Stimulated activated memory B cell treated with anti-CD40 and anti-IgM and Interleukin-4, amounts not matched to agents 10 μg/mL and 1 μg/mL and 100 μg/mL, for 72 hours (primary cell): ENCODE data around the gene UFD1.

ENCODE experiments used
- ATAC-seq: fragments of 150-1000 bp; cut with Tn5 transposase; 2 replicates; pipeline ENCODE4 v1.10.0; 2021
- H3K27ac Mint-ChIP-seq: one replicate; pipeline ENCODE4 v1.8.0; 2022; ENCODE audit warnings: mild to moderate bottlenecking, mixed read lengths
- H3K27me3 Mint-ChIP-seq: one replicate; pipeline ENCODE4 v1.8.0; 2022; ENCODE audit warnings: mixed read lengths
- H3K36me3 Mint-ChIP-seq: one replicate; pipeline ENCODE4 v1.8.0; 2022; ENCODE audit warnings: mixed read lengths
- H3K4me1 Mint-ChIP-seq: one replicate; pipeline ENCODE4 v1.8.0; 2022; ENCODE audit warnings: mixed read lengths
- H3K4me3 Mint-ChIP-seq: one replicate; pipeline ENCODE4 v1.8.0; 2022; ENCODE audit warnings: mild to moderate bottlenecking, moderate library complexity, mixed read lengths
- H3K9me3 Mint-ChIP-seq: one replicate; pipeline ENCODE4 v1.8.0; 2022; ENCODE audit warnings: mixed read lengths

The UFD1 gene

GRCh38 chr22:19492504-19493174 lies 13.6 kb upstream of the UFD1 start:
- H3K27ac Mint-ChIP-seq: no peak overlapping the region
- H3K9me3 Mint-ChIP-seq: no peaks in the 10 kb centered on the region
- H3K36me3 Mint-ChIP-seq: no peaks in the 10 kb centered on the region
- H3K4me3 Mint-ChIP-seq: no peak overlapping the region
- no peaks in the 10 kb centered on the region for H3K4me1 Mint-ChIP-seq
- no peak for ATAC-seq
- H3K27me3 Mint-ChIP-seq: no peaks in the 10 kb centered on the region

DNA sequence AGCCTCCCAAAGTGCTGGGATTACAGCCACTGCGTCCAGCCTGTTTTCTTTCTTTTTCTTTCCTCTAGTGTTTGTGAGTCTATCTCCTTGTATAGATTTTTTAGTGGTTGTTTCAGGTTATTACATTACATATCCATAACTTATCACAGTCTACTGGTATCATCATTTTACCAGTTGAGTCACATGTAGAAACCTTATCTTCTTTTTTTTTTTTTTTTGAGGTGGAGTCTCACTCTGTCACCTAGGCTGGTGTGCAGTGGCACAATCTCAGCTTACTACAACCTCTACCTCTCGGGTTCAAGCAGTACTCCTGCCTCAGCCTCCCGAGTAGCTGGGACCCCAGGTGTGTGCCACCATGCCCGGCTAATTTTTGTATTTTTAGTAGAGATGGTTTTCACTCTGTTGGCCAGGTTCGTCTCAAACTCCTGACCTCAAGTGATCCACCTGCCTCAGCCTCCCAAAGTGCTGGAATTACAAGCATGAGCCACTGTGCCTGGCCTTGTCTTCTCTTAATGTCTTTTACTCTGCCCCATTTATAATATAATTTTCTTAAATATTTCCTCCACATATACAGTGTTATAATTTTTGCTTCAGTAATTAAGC lies 11.7 kb upstream of the UFD1 start:
- H3K9me3 Mint-ChIP-seq: no peaks in the 10 kb centered on the region
- no peaks in the 10 kb centered on the region for H3K27me3 Mint-ChIP-seq
- ATAC-seq: no peak
- no peak overlapping the region for H3K27ac Mint-ChIP-seq
- no peaks in the 10 kb centered on the region for H3K4me1 Mint-ChIP-seq
- no peak overlapping the region for H3K4me3 Mint-ChIP-seq
- no peaks in the 10 kb centered on the region for H3K36me3 Mint-ChIP-seq

DNA sequence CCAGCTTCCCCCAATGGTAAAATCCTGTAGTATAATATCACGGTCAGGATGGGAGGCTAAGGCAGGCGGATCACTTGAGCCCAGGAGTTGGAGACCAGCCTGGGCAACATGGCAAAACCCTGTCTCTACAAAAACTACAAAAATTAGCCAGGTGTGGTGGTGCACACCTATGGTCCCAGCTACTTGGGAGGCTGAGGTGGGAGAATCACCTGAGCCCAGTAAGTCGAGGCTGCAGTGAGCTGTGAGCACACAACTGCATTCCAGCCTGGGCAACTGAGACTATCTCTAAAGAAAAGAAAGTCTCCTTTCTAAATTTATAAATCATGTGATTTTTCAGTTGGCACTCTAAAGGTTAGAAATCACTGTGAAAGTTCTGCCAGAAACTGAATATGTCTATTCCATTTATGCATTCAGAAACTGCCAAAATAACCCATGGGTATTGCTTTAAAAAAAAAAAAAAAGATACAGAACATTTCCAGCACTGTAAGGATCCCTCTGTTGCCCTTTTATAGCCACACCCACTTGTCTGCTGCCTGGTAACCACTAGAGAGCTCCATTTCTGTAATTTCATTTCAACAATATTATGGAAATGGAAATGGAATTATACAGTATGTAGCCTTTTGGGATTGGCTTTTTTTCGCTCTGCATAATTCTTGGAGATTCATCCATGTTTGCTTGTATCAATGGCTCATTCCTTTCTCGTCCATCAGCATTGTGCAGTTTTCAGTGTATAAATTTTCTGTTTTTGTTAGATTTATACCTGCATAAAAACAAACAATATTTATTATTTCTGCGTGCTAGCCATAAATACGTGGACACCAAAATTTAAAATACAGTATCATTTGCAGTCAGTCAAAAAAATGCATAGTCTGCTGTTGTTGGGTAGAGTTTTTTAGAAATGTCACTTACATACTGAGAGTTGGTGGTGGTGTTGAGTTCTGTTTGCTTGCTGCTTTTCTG lies 10.2 kb upstream of the UFD1 start:
- no peak overlapping the region for H3K27ac Mint-ChIP-seq
- no peaks in the 10 kb centered on the region for H3K36me3 Mint-ChIP-seq
- ATAC-seq: no peak
- H3K9me3 Mint-ChIP-seq: no peaks in the 10 kb centered on the region
- no peaks in the 10 kb centered on the region for H3K4me1 Mint-ChIP-seq
- H3K4me3 Mint-ChIP-seq: no peak overlapping the region
- H3K27me3 Mint-ChIP-seq: no peaks in the 10 kb centered on the region

DNA sequence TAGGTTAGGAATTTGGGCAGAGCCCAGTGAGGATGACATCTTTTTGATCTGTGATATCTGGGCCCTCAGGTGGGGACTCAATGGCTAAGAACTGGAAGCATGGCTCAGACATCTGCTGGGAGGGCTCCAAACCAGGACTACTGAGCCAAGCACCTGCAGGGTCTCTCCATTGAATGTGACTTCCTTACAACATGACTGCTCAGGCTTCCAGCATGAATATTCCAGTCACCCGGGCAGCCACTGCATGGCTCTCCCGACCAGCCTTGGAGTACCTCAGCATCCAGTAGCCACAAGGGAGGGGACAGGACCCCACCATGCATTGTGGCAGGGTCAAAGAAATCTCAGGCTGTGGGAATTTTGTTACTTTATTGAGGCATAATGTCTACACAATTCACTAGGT lies 9.3 kb upstream of the UFD1 start:
- H3K9me3 Mint-ChIP-seq: no peaks in the 10 kb centered on the region
- peaks cover 5% of the 10 kb centered on the region for H3K36me3 Mint-ChIP-seq
- H3K27ac Mint-ChIP-seq: no peak overlapping the region
- no peaks in the 10 kb centered on the region for H3K27me3 Mint-ChIP-seq
- H3K4me3 Mint-ChIP-seq: no peak overlapping the region
- no peaks in the 10 kb centered on the region for H3K4me1 Mint-ChIP-seq
- no peak for ATAC-seq

- H3K27ac Mint-ChIP-seq: no peak overlapping the region
- no peaks in the 10 kb centered on the region for H3K27me3 Mint-ChIP-seq
- no peak for ATAC-seq
- no peak overlapping the region for H3K4me3 Mint-ChIP-seq
- H3K4me1 Mint-ChIP-seq: peaks cover 13% of the 10 kb centered on the region
- H3K9me3 Mint-ChIP-seq: no peaks in the 10 kb centered on the region
- H3K36me3 Mint-ChIP-seq: peaks cover 5% of the 10 kb centered on the region
These were observed 4.7 kb upstream of the UFD1 start for GRCh38 chr22:19483481-19484244.

DNA sequence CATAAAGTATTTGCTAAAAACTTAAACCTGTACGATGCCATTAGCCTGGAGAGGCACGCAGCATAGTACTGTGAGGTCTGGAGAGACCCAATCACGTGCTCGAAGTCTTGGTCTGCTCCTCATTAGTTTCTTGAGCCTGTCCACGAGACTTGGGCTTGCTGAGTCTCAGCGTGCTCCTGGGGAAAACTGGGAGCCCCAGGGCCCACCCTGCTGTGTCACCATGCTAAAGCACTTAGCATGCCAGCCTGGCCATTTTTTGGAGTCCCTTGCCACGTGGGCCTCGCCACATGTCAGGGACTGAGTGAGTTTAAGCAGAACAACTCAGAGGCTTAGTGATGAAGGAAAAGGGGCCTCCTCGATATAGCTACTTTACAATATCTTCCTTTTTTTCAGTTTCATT lies 3.3 kb upstream of the UFD1 start:
- Mint-ChIP-seq H3K36me3 (peaks cover 5% of the 10 kb centered on the region), H3K27me3 (no peaks in the 10 kb centered on the region), H3K4me3 (no peak overlapping the region), H3K9me3 (no peaks in the 10 kb centered on the region), H3K4me1 (peaks cover 24% of the 10 kb centered on the region), H3K27ac (no peak overlapping the region)
- ATAC-seq: no peak

- ATAC-seq: no peak
- Mint-ChIP-seq H3K4me1 (peaks cover 32% of the 10 kb centered on the region), H3K36me3 (peaks cover 5% of the 10 kb centered on the region), H3K4me3 (peak overlapping the region; percentile 87), H3K27me3 (no peaks in the 10 kb centered on the region), H3K9me3 (no peaks in the 10 kb centered on the region), H3K27ac (no peak overlapping the region)
These were observed 1.8 kb upstream of the UFD1 start for GRCh38 chr22:19480789-19481188.

- peaks cover 8% of the 10 kb centered on the region for H3K36me3 Mint-ChIP-seq
- ATAC-seq: no peak
- peaks cover 39% of the 10 kb centered on the region for H3K4me1 Mint-ChIP-seq
- H3K27ac Mint-ChIP-seq: peak overlapping the region; percentile 100
- no peaks in the 10 kb centered on the region for H3K27me3 Mint-ChIP-seq
- H3K4me3 Mint-ChIP-seq: peak overlapping the region; percentile 87
- H3K9me3 Mint-ChIP-seq: no peaks in the 10 kb centered on the region
These were observed 1.2 kb upstream of the UFD1 start for GRCh38 chr22:19480173-19480568.

- peak; percentile 97 for ATAC-seq
- Mint-ChIP-seq H3K9me3 (no peaks in the 10 kb centered on the region), H3K27me3 (no peaks in the 10 kb centered on the region), H3K27ac (peak within 1 kb of the TSS; percentile 100), H3K36me3 (peaks cover 9% of the 10 kb centered on the region), H3K4me1 (peaks cover 40% of the 10 kb centered on the region), H3K4me3 (peak within 1 kb of the TSS; percentile 87)
These were observed 571 bp upstream of the UFD1 start, which contains the start of gene CDC45 for GRCh38 chr22:19479355-19480172. CDC45 (plus strand) TSS chr22:19479920; CDS start chr22:19479969, 49 bp downstream.

- no peaks in the 10 kb centered on the region for H3K27me3 Mint-ChIP-seq
- no peak for ATAC-seq
- H3K9me3 Mint-ChIP-seq: no peaks in the 10 kb centered on the region
- H3K4me3 Mint-ChIP-seq: peak overlapping the region; percentile 87
- peak overlapping the region; percentile 100 for H3K27ac Mint-ChIP-seq
- H3K36me3 Mint-ChIP-seq: peaks cover 13% of the 10 kb centered on the region
- H3K4me1 Mint-ChIP-seq: peaks cover 40% of the 10 kb centered on the region
These were observed 720 bp downstream of the UFD1 start for GRCh38 chr22:19478045-19478900.

DNA sequence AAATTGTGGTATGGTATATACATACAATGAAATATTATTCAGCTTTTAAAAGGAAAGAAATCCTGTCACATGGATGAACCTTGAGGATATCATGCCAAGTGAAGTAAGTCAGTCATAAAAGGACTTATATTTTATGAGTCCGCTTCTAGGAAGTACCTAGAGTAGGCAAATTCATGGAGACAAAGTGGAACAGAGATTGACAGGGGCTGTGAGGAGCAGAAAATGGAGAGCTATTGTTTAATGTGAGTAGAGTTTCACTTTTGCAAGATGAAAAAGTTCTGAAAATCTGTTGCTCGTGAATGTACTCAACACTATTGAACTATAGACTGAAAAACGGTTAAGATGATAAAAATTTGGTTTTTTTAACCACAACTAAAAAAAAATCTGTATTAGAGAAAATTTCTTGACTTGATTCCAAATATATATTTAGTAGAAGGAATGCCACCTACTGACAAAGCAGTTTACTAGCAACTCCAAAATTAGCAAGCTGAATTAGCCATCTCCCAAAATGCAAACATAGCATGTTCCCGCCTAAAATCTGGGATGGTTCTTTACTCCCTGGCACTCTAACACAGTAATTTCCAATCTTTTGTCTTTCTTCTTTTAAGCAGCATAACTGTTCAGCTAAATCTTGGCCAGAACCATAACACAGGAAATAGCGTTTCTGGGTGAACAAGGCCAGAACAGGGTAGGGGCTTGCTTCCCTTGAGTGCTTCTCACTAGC lies 1.5 kb downstream of the UFD1 start:
- Mint-ChIP-seq H3K9me3 (no peaks in the 10 kb centered on the region), H3K27me3 (no peaks in the 10 kb centered on the region), H3K27ac (peak overlapping the region; percentile 100), H3K36me3 (peaks cover 17% of the 10 kb centered on the region), H3K4me1 (peaks cover 40% of the 10 kb centered on the region), H3K4me3 (peak overlapping the region; percentile 87)
- no peak for ATAC-seq

GRCh38 chr22:19476023-19476422 lies 3.0 kb downstream of the UFD1 start:
- peaks cover 31% of the 10 kb centered on the region for H3K36me3 Mint-ChIP-seq
- no peak overlapping the region for H3K4me3 Mint-ChIP-seq
- peaks cover 40% of the 10 kb centered on the region for H3K4me1 Mint-ChIP-seq
- H3K9me3 Mint-ChIP-seq: no peaks in the 10 kb centered on the region
- no peak overlapping the region for H3K27ac Mint-ChIP-seq
- no peaks in the 10 kb centered on the region for H3K27me3 Mint-ChIP-seq
- no peak for ATAC-seq

- Mint-ChIP-seq H3K27me3 (no peaks in the 10 kb centered on the region), H3K27ac (no peak overlapping the region), H3K36me3 (peaks cover 47% of the 10 kb centered on the region), H3K9me3 (no peaks in the 10 kb centered on the region), H3K4me1 (peaks cover 26% of the 10 kb centered on the region), H3K4me3 (no peak overlapping the region)
- no peak for ATAC-seq
These were observed 5.4 kb downstream of the UFD1 start for GRCh38 chr22:19473578-19473977.
